Measurements from ENCODE around the gene SERPINA9. TPM values are rescaled to one million over a fixed set of nuclear protein-coding genes. Genes with fewer than 3 reads are reported as not detected.

The SERPINA9 gene
- total and polyA plus RNA-seq, 4 donors: not detected

GRCh38 chr14:94522115-94522724, 46.2 kb upstream of the SERPINA9 start:
- no peak overlapping the region for H3K9ac ChIP-seq (ENCODE audit: insufficient read depth in 1 of 2, low read length in 2 of 2)
- no peaks in the 10 kb centered on the region for H3K36me3 ChIP-seq (ENCODE audit: control insufficient read depth in 4 of 4, insufficient read depth in 4 of 4, low read length in 4 of 4)
- no peak overlapping the region for H3K27ac ChIP-seq (ENCODE audit: low read depth in 1 of 2, low read length in 1 of 2)
- ATAC-seq (ENCODE audit: insufficient read depth, low FRiP score): no peak
- TF ChIP-seq CTCF (IDR thresholded peaks at IDR 0.05; ENCODE audit: control extremely low read depth, extremely low read depth): no peak
- H3K4me1 ChIP-seq (ENCODE audit: control insufficient read depth in 5 of 5, insufficient read depth in 5 of 5, low read length in 5 of 5): no peaks in the 10 kb centered on the region
- peaks cover 0 to 7% (median 0%) of the 10 kb centered on the region in 3 donors for H3K27me3 ChIP-seq (ENCODE audit: control insufficient read depth in 3 of 3, insufficient read depth in 3 of 3, low read length in 2 of 3)
- H3K4me3 ChIP-seq: no peak overlapping the region
- no peak for DNase-seq
- WGBS, 2 donors: 79 to 90% methylated on average over 7 of the region's 7 CpGs
- H3K9me3 ChIP-seq (ENCODE audit: control insufficient read depth in 4 of 4, insufficient read depth in 3 of 4, low read length in 3 of 4): peaks cover 0 to 2% (median under 1%) of the 10 kb centered on the region in 4 donors

- 55 to 62% methylated on average over 5 of the region's 5 CpGs for WGBS, 2 donors
- no peak for TF ChIP-seq CTCF (IDR thresholded peaks at IDR 0.05; ENCODE audit: control extremely low read depth, extremely low read depth)
These were observed 45.5 kb upstream of the SERPINA9 start for GRCh38 chr14:94521375-94522114.

GRCh38 chr14:94517641-94518257, 41.8 kb upstream of the SERPINA9 start:
- Histone ChIP-seq H3K27me3 (ENCODE audit: control insufficient read depth in 3 of 3, insufficient read depth in 3 of 3, low read length in 2 of 3) (peaks cover 0 to 3% (median 0%) of the 10 kb centered on the region in 3 donors), H3K9ac (ENCODE audit: insufficient read depth in 1 of 2, low read length in 2 of 2) (no peak overlapping the region), H3K4me1 (ENCODE audit: control insufficient read depth in 5 of 5, insufficient read depth in 5 of 5, low read length in 5 of 5) (no peaks in the 10 kb centered on the region), H3K4me3 (no peak overlapping the region), H3K36me3 (ENCODE audit: control insufficient read depth in 4 of 4, insufficient read depth in 4 of 4, low read length in 4 of 4) (no peaks in the 10 kb centered on the region), H3K27ac (ENCODE audit: low read depth in 1 of 2, low read length in 1 of 2) (no peak overlapping the region), H3K9me3 (ENCODE audit: control insufficient read depth in 4 of 4, insufficient read depth in 3 of 4, low read length in 3 of 4) (no peaks in the 10 kb centered on the region)
- no peak for ATAC-seq (ENCODE audit: insufficient read depth, low FRiP score)
- peak in 1 of 3 donors; percentile 32 for DNase-seq
- no peak for TF ChIP-seq CTCF (IDR thresholded peaks at IDR 0.05; ENCODE audit: control extremely low read depth, extremely low read depth)
- 49 to 50% methylated on average over 7 of the region's 7 CpGs for WGBS, 2 donors

More at GRCh38 chr14:94521375-94522114, 45.5 kb upstream of the SERPINA9 start:
- no peak for DNase-seq
- Histone ChIP-seq H3K9me3 (ENCODE audit: control insufficient read depth in 4 of 4, insufficient read depth in 3 of 4, low read length in 3 of 4) (peaks cover 0 to 2% (median under 1%) of the 10 kb centered on the region in 4 donors), H3K4me3 (no peak overlapping the region), H3K36me3 (ENCODE audit: control insufficient read depth in 4 of 4, insufficient read depth in 4 of 4, low read length in 4 of 4) (no peaks in the 10 kb centered on the region), H3K4me1 (ENCODE audit: control insufficient read depth in 5 of 5, insufficient read depth in 5 of 5, low read length in 5 of 5) (no peaks in the 10 kb centered on the region), H3K27me3 (ENCODE audit: control insufficient read depth in 3 of 3, insufficient read depth in 3 of 3, low read length in 2 of 3) (peaks cover 0 to 7% (median 3%) of the 10 kb centered on the region in 3 donors), H3K27ac (ENCODE audit: low read depth in 1 of 2, low read length in 1 of 2) (no peak overlapping the region), H3K9ac (ENCODE audit: insufficient read depth in 1 of 2, low read length in 2 of 2) (no peak overlapping the region)
- ATAC-seq (ENCODE audit: insufficient read depth, low FRiP score): no peak

Data from lung (tissue), 12 donors.